Erythroblast (primary cell): ENCODE measurements around the gene FKBP7.

Source experiments
- GATA1 ChIP-seq: IDR thresholded peaks from 2 replicates; pipeline ENCODE4 v1.6.1; 2011; ENCODE audit warnings: low read depth, mild to moderate bottlenecking, control low read depth, low read length, moderate library complexity
- POLR2A ChIP-seq: IDR thresholded peaks from 2 replicates; pipeline ENCODE4 v1.6.1; 2011; ENCODE audit warnings: mild to moderate bottlenecking, low read length

- TF ChIP-seq POLR2A: no peak
- TF ChIP-seq GATA1: no peak
These were observed 63.8 kb downstream of the FKBP7 start for GRCh38 chr2:178414266-178415247.
